ENCODE results near the gene HOXB6. TPM values are rescaled to one million over a fixed set of nuclear protein-coding genes. Genes with fewer than 3 reads are reported as not detected.
A peak's percentile ranks its signal among the peaks of the same experiment; 100 is the strongest.

HOXB6 gene
- total RNA-seq, 4 donors from 2014 or later = 0.27 to 4.6 (median 0.45) TPM

DNA sequence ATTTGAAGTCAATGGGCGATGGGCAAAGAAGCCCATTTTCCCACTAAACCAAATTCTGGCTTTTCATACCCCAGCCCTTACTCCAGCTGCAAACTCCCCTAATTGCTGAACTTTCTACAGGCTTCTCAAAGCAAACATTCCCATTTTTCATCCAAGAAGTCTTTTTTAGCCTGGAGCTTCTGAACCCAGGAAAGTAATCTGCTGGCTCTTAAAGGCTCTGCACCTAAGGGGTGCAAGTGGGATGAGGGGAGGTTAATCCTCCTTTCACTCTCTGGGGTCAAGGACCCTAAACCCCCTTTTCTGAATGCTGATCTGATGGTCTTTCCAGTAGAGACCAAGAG, 3.7 kb upstream of the HOXB6 start:
- intact Hi-C loops (cut with DNase I; ENCODE audit: low total_unique reads) = no loop called here
- no peak for DNase-seq (ENCODE audit: low spot score in 2 of 2)
- TF ChIP-seq, protein P1, sequence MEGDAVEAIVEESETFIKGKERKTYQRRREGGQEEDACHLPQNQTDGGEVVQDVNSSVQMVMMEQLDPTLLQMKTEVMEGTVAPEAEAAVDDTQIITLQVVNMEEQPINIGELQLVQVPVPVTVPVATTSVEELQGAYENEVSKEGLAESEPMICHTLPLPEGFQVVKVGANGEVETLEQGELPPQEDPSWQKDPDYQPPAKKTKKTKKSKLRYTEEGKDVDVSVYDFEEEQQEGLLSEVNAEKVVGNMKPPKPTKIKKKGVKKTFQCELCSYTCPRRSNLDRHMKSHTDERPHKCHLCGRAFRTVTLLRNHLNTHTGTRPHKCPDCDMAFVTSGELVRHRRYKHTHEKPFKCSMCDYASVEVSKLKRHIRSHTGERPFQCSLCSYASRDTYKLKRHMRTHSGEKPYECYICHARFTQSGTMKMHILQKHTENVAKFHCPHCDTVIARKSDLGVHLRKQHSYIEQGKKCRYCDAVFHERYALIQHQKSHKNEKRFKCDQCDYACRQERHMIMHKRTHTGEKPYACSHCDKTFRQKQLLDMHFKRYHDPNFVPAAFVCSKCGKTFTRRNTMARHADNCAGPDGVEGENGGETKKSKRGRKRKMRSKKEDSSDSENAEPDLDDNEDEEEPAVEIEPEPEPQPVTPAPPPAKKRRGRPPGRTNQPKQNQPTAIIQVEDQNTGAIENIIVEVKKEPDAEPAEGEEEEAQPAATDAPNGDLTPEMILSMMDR (IDR thresholded peaks at IDR 0.05) = no peak
- no peak for TF ChIP-seq POLR2A (IDR thresholded peaks at IDR 0.05)
- WGBS, 2 donors = 89 to 97% methylated on average over 1 of the region's 1 CpG
- no peak overlapping the region for H3K4me3 ChIP-seq (ENCODE audit: low read depth, poor library complexity, severe bottlenecking)

DNA sequence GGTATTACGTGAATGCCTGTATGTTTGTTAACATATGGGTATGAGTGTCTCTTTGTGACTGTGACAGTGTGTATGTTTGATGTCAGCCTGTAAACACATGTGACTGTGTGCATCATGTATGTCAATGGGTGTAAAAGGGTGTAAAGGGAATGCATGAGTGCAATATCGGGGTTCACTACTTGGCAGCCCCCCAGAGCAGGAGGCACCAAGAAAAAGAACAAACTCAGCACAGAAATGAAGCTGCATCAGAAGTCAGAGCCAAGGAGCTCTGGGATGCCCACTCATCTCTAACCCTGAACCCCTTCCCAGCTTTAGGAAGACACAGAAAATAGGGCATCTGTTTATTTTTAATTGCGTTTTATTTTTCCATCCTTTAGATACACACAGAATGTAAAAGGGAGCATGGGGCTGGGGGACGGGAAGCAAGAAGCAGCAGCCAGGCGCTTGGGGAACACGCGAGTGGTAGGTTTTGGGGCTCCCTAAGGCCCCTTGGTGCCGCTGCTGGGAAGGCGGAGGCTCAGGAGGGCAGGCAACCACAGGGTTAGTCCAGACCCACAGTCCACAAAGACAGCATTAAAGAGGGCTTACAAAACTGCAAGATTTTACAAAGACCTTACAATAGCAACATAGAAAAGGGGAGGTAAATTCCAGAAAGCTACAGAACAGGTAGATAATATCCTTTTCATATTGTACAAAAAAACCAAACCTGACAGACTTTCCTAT, 2.3 kb upstream of the HOXB6 start:
- no peak overlapping the region for H3K4me3 ChIP-seq (ENCODE audit: low read depth, poor library complexity, severe bottlenecking)
- intact Hi-C loops (cut with DNase I; ENCODE audit: low total_unique reads) = no loop called here
- TF ChIP-seq POLR2A (IDR thresholded peaks at IDR 0.05) = no peak
- TF ChIP-seq, protein P1 (IDR thresholded peaks at IDR 0.05) = no peak
- no peak for DNase-seq (ENCODE audit: low spot score in 2 of 2)
- 86 to 89% methylated on average over 9 of the region's 9 CpGs for WGBS, 2 donors

DNA sequence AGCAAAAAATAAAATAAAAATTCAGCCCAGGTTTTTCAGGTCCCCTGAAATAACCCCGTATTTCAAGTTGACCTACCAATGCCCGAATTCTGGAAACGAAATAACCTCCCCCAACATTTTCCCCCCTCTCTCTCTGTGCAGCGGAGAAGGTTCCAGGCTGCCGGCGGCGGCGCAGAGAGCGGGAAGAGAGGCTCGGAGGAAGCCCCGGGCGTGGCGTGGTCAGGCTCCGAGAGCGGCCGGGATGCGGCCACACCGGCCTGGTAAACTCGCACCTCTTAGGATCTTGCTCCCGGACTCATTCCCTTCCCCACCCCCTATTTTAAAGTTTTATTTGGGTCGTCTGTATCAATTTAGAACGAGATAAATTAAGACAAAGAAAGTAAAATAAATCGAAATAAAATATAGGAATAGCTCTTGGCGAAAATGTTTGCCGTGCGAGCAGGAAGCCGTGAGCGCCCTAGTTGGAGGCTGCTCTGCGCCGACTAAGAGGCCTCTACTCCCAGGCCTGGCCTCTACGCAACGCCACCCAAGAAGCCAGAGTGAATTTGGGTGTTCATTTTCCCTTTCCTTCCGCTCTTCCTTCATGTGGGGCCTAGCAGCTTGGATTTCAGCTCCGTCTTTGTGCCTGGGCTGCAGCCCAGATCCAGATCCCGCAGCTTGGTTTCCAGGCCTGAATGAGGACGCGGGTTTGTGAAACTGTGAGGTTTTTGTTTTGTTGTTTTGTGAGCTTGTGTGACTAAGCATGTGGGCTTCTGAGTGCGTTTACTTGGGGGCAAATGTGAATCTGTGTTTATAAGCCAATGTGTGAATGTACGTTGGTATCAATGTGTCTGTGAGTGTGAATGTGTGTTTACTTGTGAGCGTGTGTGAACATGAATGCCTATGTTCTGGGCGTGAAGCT, 1.5 kb upstream of the HOXB6 start:
- TF ChIP-seq, protein P1 (IDR thresholded peaks at IDR 0.05) = no peak
- TF ChIP-seq POLR2A (IDR thresholded peaks at IDR 0.05) = no peak
- intact Hi-C loops (cut with DNase I; ENCODE audit: low total_unique reads) = no loop called here
- H3K4me3 ChIP-seq (ENCODE audit: low read depth, poor library complexity, severe bottlenecking) = no peak overlapping the region
- WGBS, 2 donors = 79 to 80% methylated on average over 41 of the region's 41 CpGs
- no peak for DNase-seq (ENCODE audit: low spot score in 2 of 2)

DNA sequence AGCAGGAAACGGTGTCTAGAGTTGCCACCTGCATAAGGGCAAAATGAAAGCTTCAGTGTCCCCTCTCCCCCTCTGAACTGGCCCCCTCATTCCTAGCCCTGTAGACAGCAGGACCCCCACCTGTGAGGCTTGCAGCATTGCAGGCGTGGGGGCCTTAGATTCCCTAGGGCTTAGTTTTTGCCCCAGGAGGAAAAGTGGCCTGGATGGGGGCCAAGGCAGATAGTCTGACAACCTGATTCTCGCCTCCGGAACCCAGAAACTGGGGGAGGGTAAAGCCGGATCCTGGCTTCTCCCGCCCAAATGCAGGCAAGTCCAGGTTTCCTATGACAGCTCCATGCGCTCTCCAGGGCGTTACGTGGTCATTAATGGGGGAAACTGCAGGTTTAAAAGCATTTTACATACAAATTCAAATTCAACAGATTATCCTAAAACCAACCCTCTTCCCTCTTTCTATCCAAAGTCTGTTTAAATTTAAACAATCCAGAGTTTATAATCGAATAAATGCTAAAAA, 678 bp upstream of the HOXB6 start:
- intact Hi-C loops (cut with DNase I; ENCODE audit: low total_unique reads) = no loop called here
- 57 to 61% methylated on average over 10 of the region's 10 CpGs for WGBS, 2 donors
- no peak overlapping the region for H3K4me3 ChIP-seq (ENCODE audit: low read depth, poor library complexity, severe bottlenecking)
- no peak for TF ChIP-seq POLR2A (IDR thresholded peaks at IDR 0.05)
- TF ChIP-seq, protein P1 (IDR thresholded peaks at IDR 0.05) = no peak
- DNase-seq (ENCODE audit: low spot score in 2 of 2) = no peak

DNA sequence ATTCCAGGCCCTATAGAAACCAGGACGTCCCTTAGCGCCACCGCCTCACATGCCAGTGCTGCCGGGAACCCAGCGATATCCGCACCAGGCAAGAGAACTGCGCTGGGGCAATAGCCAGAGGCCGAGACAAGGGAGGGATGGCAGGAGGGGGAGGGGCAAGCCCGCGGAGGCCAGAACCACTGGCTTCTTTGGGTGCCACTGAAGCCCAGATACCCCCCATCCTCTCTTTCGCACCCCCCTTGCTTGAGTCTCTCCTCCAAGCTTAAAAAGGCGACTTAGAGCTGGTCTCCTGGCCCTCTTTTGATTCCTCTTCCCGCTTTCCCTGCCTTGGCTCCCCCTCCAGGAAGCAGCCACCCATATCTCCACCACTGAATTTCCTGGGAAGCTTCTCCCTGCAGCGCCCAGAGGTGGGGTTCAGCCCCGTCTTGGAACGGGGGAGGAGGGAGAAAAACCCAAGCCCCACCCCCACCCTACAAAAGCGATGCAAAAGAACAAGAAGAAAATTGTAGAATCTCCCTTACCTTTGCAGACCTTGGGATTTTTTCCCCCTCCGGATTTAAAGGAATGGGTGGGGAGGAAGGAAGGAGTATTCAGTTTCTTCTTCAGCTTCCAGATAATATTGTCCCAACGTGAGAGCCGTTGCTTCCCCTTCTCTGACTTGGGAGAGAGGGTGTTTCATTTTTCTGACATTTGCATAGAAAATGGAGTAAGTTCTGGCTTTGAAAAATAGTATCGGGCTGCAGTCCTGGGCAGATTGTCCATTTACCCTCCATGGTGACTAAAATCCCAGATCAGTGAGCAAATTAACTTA, 622 bp downstream of the HOXB6 start:
- H3K4me3 ChIP-seq (ENCODE audit: low read depth, poor library complexity, severe bottlenecking) = peak overlapping the region; percentile 35
- 7 to 10% methylated on average over 21 of the region's 21 CpGs for WGBS, 2 donors
- TF ChIP-seq, protein P1 (IDR thresholded peaks at IDR 0.05) = no peak
- no peak for TF ChIP-seq POLR2A (IDR thresholded peaks at IDR 0.05)
- peak in 1 of 2 donors; percentile 90 for DNase-seq (ENCODE audit: low spot score in 2 of 2)
- intact Hi-C loops (cut with DNase I; ENCODE audit: low total_unique reads) = no loop called here

All from lower leg skin (tissue), 4 donors.